Naive B cell (primary cell): Measurements from ENCODE around the gene PON2. TPM values are rescaled to one million over a fixed set of nuclear protein-coding genes. Genes with fewer than 3 reads are reported as not detected.

Experiments
- ATAC-seq, 2 donors: fragments of 150-1000 bp; cut with Tn5 transposase; 2 replicates each; pipeline ENCODE4 v1.10.0; 2021; ENCODE audit warnings: low read depth in 2 of 2, mild to moderate bottlenecking in 2 of 2, moderate library complexity in 2 of 2
- DNase-seq: peaks from one replicate; pipeline ENCODE4 v3.0.0; 2022
- H3K27ac Mint-ChIP-seq, 6 donors: one replicate each; pipeline ENCODE4 v1.8.0; 2020 to 2022; ENCODE audit warnings: mild to moderate bottlenecking in 6 of 6, mixed read lengths in 6 of 6, moderate library complexity in 5 of 6, inconsistent platforms in 2 of 6
- H3K27me3 Mint-ChIP-seq, 3 donors: one replicate each; pipeline ENCODE4 v1.8.0; 2021 to 2022; ENCODE audit warnings: mixed read lengths in 3 of 3, mild to moderate bottlenecking in 1 of 3
- H3K36me3 Mint-ChIP-seq, 2 donors: one replicate each; pipeline ENCODE4 v1.8.0; 2020 to 2022; ENCODE audit warnings: mixed read lengths in 2 of 2, inconsistent platforms in 1 of 2, mild to moderate bottlenecking in 1 of 2
- H3K4me1 Mint-ChIP-seq, 3 donors: one replicate each; pipeline ENCODE4 v1.8.0; 2020 to 2022; ENCODE audit warnings: mixed read lengths in 3 of 3, inconsistent platforms in 1 of 3, mild to moderate bottlenecking in 1 of 3, moderate library complexity in 1 of 3
- H3K4me3 Mint-ChIP-seq, 8 donors: one replicate each; pipeline ENCODE4 v1.8.0; 2020 to 2022; ENCODE audit warnings: mild to moderate bottlenecking in 8 of 8, mixed read lengths in 8 of 8, moderate library complexity in 8 of 8, inconsistent platforms in 2 of 8
- H3K9me3 Mint-ChIP-seq, 7 donors: one replicate each; pipeline ENCODE4 v1.8.0; 2020 to 2022; ENCODE audit warnings: mixed read lengths in 7 of 7, mild to moderate bottlenecking in 5 of 7, inconsistent platforms in 2 of 7, moderate library complexity in 1 of 7
- polyA plus RNA-seq, 6 donors: library from polyadenylated mRNA; unstranded; fragments of 300-500 nt; fragmentation: Illumina TruSeq; gene quantifications; one replicate each; pipeline ENCODE4 v1.2.3, GENCODE V29; 2021; ENCODE audit warnings: low read depth in 6 of 6

The PON2 gene
- 1 to 10 TPM; 1.0 to 5.1 (median 3.9) TPM for polyA plus RNA-seq

DNA sequence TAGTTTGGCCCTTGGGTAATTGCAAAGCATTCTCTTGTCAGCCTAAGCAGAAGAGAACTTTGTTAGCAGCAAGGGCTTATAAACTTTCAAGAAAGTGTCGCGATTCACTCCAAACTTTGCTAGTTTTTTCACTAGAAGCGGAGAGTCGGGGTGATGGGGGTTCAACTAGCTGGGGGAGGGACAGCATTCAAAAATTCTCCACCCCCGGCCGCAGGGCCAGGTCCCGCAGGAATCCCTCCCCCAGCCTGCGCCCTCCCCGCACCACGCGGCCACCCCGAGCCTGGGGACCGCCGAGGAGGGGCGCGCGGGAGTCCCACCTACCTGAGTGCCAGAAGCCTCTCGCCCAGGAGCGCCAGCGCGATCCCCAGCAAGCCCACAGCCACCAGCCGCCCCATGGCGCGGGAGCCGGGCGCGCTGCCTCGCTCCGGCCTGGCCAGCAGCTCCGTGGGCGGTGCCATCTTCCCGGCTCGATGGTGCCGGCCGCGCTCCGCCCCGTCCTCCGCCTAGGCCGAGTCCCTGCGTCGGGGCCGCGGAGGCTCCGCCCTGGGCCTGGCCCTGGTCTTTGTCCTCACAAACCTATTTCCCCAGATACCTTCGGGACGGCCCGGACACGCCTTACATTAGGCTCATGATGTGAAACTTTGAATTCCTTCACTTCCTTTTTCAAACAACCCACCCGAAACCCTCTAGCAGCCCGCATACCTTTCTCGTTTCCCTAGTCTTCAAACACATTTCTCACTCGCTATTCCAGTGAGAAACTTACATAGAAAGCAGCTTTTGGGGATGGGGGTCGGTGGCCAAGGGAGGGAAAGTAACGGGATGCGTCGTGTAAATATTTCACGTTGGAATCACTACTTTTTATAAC is at the start of gene PON2:
PON2 (minus strand) TSS at position 472 of the 865 bp plus-strand sequence; CDS start at position 395, 77 bp downstream.
- Mint-ChIP-seq H3K27me3 (peaks cover 0 to 6% (median 0%) of the 10 kb centered on the region in 3 donors), H3K27ac (peak within 1 kb of the TSS in 5 of 6 donors; percentile 13 to 81 (median 52)), H3K4me1 (peaks cover 18% of the 10 kb centered on the region in 3 donors), H3K36me3 (no peaks in the 10 kb centered on the region), H3K9me3 (peaks cover 0 to 2% (median 0%) of the 10 kb centered on the region in 7 donors), H3K4me3 (peak within 1 kb of the TSS; percentile 80 to 95 (median 88))
- ATAC-seq: peak; percentile 86 to 88
- DNase-seq: peak; percentile 62

DNA sequence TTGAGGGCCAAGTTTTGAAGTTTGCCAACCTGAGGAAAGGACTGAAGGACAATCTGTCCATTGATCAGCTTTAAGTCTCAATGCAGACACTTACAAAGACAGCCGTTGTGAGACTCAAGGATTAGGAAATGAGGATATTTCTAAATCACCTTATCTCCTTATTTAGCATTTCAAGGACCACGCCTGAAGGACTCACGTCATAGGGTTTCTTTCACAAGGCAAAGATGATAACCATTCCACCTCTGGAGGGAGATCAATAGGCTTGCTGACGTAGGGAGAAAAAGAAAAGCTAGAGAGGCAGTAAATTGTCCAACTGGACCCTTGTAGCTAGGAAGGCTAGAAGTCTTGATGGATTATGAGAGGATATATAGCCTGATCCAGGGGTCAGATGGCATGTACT is 47.6 kb upstream of the PON2 start:
- ATAC-seq (no peak), DNase-seq (no peak)
- no peak overlapping the region for H3K27ac Mint-ChIP-seq
- H3K9me3 Mint-ChIP-seq: no peaks in the 10 kb centered on the region
- H3K36me3 Mint-ChIP-seq: no peaks in the 10 kb centered on the region
- H3K4me1 Mint-ChIP-seq: peaks cover 0 to 6% (median 4%) of the 10 kb centered on the region in 3 donors
- peaks cover 0 to 22% (median 11%) of the 10 kb centered on the region in 3 donors for H3K27me3 Mint-ChIP-seq
- H3K4me3 Mint-ChIP-seq: no peak overlapping the region

DNA sequence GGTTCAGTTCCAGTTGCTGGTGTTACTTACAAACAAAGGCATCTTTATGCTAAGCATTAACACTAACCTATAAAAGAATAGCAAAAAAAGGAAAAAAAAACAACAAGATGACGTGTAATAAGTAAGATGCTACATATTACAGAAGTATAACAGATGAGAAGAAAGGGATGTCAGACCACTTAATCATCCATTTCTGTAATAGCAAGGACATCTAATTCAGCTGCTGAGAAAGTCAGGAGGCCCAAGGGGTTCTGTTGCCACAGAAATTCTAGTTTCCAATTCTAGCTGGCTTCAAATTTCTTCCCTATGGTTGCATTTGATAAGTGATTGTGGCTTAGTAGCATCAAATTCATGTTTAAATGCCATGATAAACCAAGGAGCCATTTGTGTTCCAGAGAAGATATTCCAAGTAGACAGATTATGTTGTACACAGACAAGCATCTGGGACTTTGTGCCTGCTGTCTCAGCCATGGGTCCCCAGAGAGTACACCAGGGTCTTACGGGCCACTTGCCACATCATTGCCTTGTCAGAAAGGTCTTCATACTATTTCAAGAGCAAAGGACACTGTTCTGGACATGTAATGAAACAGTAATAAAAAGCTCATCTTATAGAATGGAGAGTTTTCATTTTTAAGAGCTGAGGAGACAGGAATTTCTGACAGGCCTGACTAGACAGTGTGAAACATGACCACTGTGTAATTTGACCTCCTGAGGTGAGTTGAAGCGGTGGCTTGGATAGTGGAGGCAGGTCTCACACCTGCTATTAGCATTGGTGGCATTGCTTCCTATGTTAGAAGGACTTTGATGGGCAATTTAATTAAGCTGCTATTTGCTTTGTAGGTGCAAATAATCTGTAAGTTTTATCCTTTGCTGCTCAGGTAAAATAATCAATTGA is 46.7 kb upstream of the PON2 start:
- peaks cover 0 to 22% (median 11%) of the 10 kb centered on the region in 3 donors for H3K27me3 Mint-ChIP-seq
- no peaks in the 10 kb centered on the region for H3K36me3 Mint-ChIP-seq
- ATAC-seq: no peak
- H3K4me1 Mint-ChIP-seq: peaks cover 0 to 6% (median 4%) of the 10 kb centered on the region in 3 donors
- H3K4me3 Mint-ChIP-seq: no peak overlapping the region
- H3K9me3 Mint-ChIP-seq: no peaks in the 10 kb centered on the region
- no peak overlapping the region for H3K27ac Mint-ChIP-seq
- no peak for DNase-seq

- Mint-ChIP-seq H3K4me3 (no peak overlapping the region), H3K36me3 (no peaks in the 10 kb centered on the region), H3K4me1 (peaks cover 0 to 6% (median 4%) of the 10 kb centered on the region in 3 donors), H3K9me3 (no peaks in the 10 kb centered on the region), H3K27me3 (peaks cover 0 to 15% (median 11%) of the 10 kb centered on the region in 3 donors), H3K27ac (peak overlapping the region in 2 of 6 donors; percentile 34 to 42)
- DNase-seq: no peak
- peak; percentile 56 to 61 for ATAC-seq
These were observed 45.3 kb upstream of the PON2 start for GRCh38 chr7:95479992-95480624.

DNA sequence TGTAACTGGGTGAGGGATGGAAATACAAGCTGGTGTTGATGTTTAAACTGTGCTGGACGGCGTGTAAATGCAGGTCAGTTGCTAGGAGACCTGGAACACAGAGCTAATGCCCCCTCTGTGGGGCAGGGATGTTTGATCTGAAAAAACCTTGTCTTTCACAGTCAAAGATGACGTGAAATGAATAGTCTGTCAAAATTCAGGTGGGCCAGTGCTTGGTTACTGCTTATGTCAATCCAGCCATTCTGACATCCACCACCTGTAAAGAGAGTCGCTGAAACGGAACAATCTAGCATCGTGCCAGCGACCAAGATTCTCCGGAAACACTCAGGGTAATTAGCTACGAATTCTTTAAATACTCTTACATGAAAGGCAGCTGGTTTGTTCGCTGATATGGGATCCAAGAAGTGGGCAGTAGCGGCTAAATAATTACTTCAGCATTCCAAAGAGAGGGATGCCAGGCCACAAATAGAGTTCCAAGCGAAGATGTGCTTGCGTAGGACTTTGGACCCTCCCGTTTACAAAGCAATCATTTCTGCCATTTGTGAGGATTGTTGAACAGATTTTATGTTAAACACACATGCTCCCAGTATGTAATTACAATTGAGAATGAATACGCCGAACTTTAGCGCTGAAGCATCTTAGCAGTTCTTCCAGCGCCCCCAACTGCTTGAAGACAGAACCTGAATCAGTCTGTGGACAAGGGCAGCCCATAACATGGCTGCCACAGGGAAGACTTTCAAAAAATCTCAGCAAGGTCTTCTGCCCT is 43.6 kb upstream of the PON2 start:
- no peaks in the 10 kb centered on the region for H3K9me3 Mint-ChIP-seq
- peaks cover 0 to 6% (median 4%) of the 10 kb centered on the region in 3 donors for H3K4me1 Mint-ChIP-seq

DNA sequence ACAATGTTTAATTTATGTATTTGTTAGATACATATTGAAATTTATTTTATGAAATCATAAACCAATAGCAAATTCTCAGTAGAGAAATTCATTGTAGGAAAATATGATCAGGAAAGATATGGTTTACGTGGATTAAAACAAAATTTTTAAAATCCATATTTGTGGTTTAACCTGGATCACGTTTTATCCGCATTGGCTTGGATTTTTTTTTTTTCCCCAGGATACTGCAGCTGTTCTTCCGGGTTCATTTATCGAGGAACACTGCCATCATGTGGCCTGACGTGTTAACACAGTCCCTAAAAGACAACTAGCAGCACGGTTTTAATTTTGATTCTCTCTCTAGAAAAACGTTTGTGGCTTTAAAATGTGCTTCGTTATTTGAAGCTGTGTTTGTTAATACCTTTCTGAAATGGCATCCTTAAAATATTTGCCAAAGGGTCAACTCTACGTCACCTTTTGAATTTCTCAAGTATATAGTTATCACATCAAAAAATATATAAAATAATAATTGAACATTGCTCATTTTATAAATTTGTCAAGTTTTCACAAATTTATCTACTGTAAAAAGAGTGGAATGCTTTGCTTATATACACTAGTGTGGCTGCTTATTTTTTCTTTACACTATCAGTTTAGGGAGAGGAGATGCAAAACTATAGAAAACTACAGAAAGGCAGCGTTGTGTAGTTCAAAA is 42.2 kb upstream of the PON2 start:
- Mint-ChIP-seq H3K36me3 (no peaks in the 10 kb centered on the region), H3K27ac (no peak overlapping the region), H3K4me3 (no peak overlapping the region), H3K27me3 (peaks cover 0 to 6% (median 0%) of the 10 kb centered on the region in 3 donors), H3K9me3 (no peaks in the 10 kb centered on the region), H3K4me1 (peaks cover 0 to 8% (median 6%) of the 10 kb centered on the region in 3 donors)
- peak; percentile 32 for DNase-seq
- ATAC-seq: peak; percentile 47 to 58

More for the DNA sequence above, 43.6 kb upstream of the PON2 start:
- Mint-ChIP-seq H3K27ac (no peak overlapping the region), H3K4me3 (no peak overlapping the region), H3K27me3 (peaks cover 0 to 13% (median 11%) of the 10 kb centered on the region in 3 donors), H3K36me3 (no peaks in the 10 kb centered on the region)
- ATAC-seq (peak in 1 of 2 donors; percentile 14), DNase-seq (no peak)

GRCh38 chr7:95476072-95476847 is 41.4 kb upstream of the PON2 start:
- H3K36me3 Mint-ChIP-seq: no peaks in the 10 kb centered on the region
- H3K27me3 Mint-ChIP-seq: peaks cover 0 to 6% (median 5%) of the 10 kb centered on the region in 3 donors
- DNase-seq: no peak
- peaks cover 0 to 9% (median 8%) of the 10 kb centered on the region in 3 donors for H3K4me1 Mint-ChIP-seq
- no peak overlapping the region for H3K27ac Mint-ChIP-seq
- no peak for ATAC-seq
- H3K4me3 Mint-ChIP-seq: no peak overlapping the region
- H3K9me3 Mint-ChIP-seq: no peaks in the 10 kb centered on the region

GRCh38 chr7:95473276-95473985 is 38.6 kb upstream of the PON2 start:
- no peak for ATAC-seq
- H3K27me3 Mint-ChIP-seq: peaks cover 0 to 6% (median 5%) of the 10 kb centered on the region in 3 donors
- H3K9me3 Mint-ChIP-seq: no peaks in the 10 kb centered on the region
- H3K4me3 Mint-ChIP-seq: no peak overlapping the region
- H3K4me1 Mint-ChIP-seq: peaks cover 7 to 17% (median 13%) of the 10 kb centered on the region in 3 donors
- H3K36me3 Mint-ChIP-seq: no peaks in the 10 kb centered on the region
- H3K27ac Mint-ChIP-seq: no peak overlapping the region
- DNase-seq: no peak

DNA sequence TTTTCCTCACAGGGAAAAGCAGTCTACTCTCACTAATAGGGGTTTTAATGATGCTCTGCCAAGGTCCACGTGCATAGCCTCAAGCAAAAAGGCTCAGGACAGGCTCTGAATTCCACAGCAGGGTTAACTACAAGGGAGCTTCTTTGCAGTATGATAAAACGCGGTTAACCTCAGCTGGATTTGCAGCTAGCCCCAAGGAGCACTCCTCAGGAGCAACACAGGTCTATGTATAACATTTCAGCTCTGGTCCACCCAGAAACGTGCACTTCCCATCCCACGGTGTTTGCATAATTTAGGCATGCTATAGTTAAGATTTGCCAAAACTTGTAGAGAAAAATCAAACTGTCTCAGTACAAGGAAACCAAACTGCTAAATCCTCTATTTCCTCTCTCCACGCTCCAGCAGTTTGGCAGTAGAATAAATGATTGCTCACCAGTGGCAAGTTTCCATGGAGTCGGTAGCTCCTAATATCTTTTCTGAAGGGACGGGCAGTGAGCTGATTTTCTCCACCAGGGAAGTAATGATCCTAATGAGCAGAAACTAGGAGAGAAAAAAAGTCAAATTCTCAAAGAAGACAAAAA is 37.8 kb upstream of the PON2 start:
- peaks cover 0 to 5% (median under 1%) of the 10 kb centered on the region in 3 donors for H3K27me3 Mint-ChIP-seq
- no peak for DNase-seq
- peaks cover 7 to 17% (median 13%) of the 10 kb centered on the region in 3 donors for H3K4me1 Mint-ChIP-seq
- H3K4me3 Mint-ChIP-seq: no peak overlapping the region
- H3K27ac Mint-ChIP-seq: no peak overlapping the region
- no peaks in the 10 kb centered on the region for H3K36me3 Mint-ChIP-seq
- H3K9me3 Mint-ChIP-seq: no peaks in the 10 kb centered on the region
- no peak for ATAC-seq

DNA sequence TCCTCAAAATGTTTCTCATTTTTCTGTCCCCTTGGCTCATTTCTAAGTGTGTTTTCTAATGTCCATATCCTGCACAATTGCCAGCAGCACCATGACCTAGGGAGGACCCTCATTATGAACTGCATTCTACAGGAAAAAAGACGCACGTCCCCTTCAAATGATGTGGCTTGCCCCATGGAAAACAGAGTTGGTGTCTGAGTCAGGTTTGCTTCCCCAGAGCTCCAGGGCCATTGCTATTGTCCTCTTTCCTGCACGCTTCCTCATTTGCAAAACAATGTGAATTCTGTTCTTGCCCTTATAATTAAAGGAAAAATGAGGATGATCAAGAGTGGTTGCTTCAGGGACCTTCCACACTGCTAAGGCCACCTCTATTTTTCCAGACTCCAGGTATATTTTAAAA is 36.2 kb upstream of the PON2 start:
- DNase-seq: no peak
- Mint-ChIP-seq H3K4me3 (no peak overlapping the region), H3K4me1 (peaks cover 7 to 17% (median 13%) of the 10 kb centered on the region in 3 donors), H3K27me3 (peaks cover 0 to 5% (median 0%) of the 10 kb centered on the region in 3 donors), H3K9me3 (no peaks in the 10 kb centered on the region), H3K27ac (peak overlapping the region in 2 of 6 donors; percentile 17 to 47), H3K36me3 (no peaks in the 10 kb centered on the region)
- no peak for ATAC-seq
